Measurements from ENCODE around the gene FANCD2.
A peak's percentile ranks its signal among the peaks of the same experiment; 100 is the strongest.
"Not testable (repeated sequence)": the region's sequence is repeated elsewhere in the genome, so short reads cannot be mapped to it uniquely, and the experiment has no call there.

Gene FANCD2

DNA sequence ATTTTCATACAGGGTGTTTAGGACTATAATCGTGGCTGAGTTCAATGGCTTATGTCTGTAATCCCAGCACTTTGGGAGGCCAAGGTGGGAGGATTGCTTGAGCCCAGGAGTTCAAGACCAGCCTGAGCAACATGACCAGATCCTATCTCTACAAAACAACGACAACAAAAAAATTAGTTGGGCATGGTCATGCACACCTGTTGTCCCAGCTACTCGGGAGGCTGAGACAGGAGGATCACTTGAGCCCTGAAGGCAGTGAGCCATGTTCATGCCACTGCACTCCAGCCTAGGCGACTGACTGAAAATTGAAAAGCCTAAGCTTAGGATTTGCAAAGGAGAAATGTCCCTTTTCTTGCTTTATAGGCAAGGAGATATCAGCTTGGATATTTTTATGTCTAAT is 90.7 kb downstream of the FANCD2 start:
- Histone ChIP-seq H3K36me3 (ENCODE audit: insufficient read depth, low read length) (peaks cover 8% of the 10 kb centered on the region), H3K4me3 (ENCODE audit: low read length) (peak overlapping the region; percentile 93), H3K27me3 (ENCODE audit: control insufficient read depth, insufficient read depth, low read length) (no peaks in the 10 kb centered on the region), H3K9ac (ENCODE audit: low read depth, low read length) (peak overlapping the region; percentile 87), H3K4me2 (ENCODE audit: low read length) (peak overlapping the region; percentile 90), H3K4me1 (ENCODE audit: control insufficient read depth, insufficient read depth, low read length) (peaks cover 8% of the 10 kb centered on the region), H3K9me3 (replicated peaks; ENCODE audit: low read length) (no peaks in the 10 kb centered on the region)

DNA sequence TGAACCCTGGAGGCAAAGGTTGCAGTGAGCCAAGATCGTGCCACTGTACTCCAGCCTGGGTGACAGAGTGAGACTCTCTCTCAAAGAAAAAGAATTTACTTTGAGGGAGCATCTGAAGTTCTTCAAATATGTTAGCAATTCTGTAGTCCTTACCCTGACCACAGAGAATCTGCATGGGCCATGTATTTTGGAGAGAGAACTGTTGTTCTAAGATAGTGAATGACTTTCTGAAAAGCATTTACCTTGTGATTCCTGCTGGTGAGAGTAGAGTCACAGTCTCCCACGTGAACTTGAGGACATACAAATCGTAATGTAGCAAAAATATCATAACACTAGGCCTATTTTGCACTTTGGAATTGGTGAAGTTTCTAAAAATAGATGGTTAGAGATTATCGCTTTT is 93.1 kb downstream of the FANCD2 start:
- no peak overlapping the region for H3K4me2 ChIP-seq (ENCODE audit: low read length)
- no peak overlapping the region for H3K4me3 ChIP-seq (ENCODE audit: low read length)
- H3K9me3 ChIP-seq (replicated peaks; ENCODE audit: low read length): no peaks in the 10 kb centered on the region
- H3K36me3 ChIP-seq (ENCODE audit: insufficient read depth, low read length): peaks cover 9% of the 10 kb centered on the region
- H3K27me3 ChIP-seq (ENCODE audit: control insufficient read depth, insufficient read depth, low read length): no peaks in the 10 kb centered on the region
- H3K4me1 ChIP-seq (ENCODE audit: control insufficient read depth, insufficient read depth, low read length): peaks cover 8% of the 10 kb centered on the region
- no peak overlapping the region for H3K9ac ChIP-seq (ENCODE audit: low read depth, low read length)

DNA sequence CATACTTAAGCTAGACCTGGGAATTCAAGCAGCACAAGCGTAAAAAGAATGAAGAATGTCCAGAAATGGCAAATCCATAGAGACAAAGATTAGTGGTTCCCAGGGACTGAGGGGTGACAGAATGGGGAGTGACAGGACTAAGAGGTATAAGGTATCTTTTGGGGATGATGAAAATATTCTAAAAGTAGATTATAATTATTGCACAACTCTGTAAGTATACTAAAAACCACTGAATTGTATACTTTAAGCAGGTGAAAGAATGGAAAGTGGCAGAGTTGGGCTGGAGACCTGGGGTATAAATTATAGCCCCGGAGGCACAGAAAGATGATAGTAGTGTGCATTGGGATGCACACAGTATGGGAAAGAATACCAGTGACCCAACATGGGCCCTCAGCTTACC is 94.8 kb downstream of the FANCD2 start:
- Histone ChIP-seq H3K9me3 (replicated peaks; ENCODE audit: low read length) (no peaks in the 10 kb centered on the region), H3K4me1 (ENCODE audit: control insufficient read depth, insufficient read depth, low read length) (peaks cover 8% of the 10 kb centered on the region), H3K27me3 (ENCODE audit: control insufficient read depth, insufficient read depth, low read length) (no peaks in the 10 kb centered on the region), H3K36me3 (ENCODE audit: insufficient read depth, low read length) (peaks cover 20% of the 10 kb centered on the region), H3K4me3 (ENCODE audit: low read length) (no peak overlapping the region), H3K4me2 (ENCODE audit: low read length) (no peak overlapping the region), H3K9ac (ENCODE audit: low read depth, low read length) (no peak overlapping the region)

DNA sequence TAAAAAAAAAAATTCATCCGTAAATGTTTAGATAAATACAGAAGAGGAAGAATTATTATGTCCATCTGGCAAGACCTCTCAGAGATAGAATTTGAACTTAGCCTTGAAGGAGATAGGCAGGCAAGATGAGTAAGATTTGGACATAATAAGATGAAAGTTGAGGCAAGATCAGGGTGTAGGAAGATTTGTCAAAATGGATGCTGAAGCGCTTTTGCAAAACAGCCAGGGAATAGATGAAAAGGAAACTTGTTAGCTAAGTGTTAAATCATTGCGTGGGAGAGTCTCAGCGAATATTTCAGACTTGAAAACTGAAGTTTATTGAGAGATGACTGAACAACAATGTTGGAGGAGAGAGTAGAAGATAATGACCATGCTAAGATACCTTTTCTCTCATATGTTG is 96.5 kb downstream of the FANCD2 start:
- Histone ChIP-seq H3K36me3 (ENCODE audit: insufficient read depth, low read length) (peaks cover 34% of the 10 kb centered on the region), H3K4me2 (ENCODE audit: low read length) (no peak overlapping the region), H3K9ac (ENCODE audit: low read depth, low read length) (no peak overlapping the region), H3K4me1 (ENCODE audit: control insufficient read depth, insufficient read depth, low read length) (no peaks in the 10 kb centered on the region), H3K9me3 (replicated peaks; ENCODE audit: low read length) (no peaks in the 10 kb centered on the region), H3K27me3 (ENCODE audit: control insufficient read depth, insufficient read depth, low read length) (no peaks in the 10 kb centered on the region), H3K4me3 (ENCODE audit: low read length) (no peak overlapping the region)

DNA sequence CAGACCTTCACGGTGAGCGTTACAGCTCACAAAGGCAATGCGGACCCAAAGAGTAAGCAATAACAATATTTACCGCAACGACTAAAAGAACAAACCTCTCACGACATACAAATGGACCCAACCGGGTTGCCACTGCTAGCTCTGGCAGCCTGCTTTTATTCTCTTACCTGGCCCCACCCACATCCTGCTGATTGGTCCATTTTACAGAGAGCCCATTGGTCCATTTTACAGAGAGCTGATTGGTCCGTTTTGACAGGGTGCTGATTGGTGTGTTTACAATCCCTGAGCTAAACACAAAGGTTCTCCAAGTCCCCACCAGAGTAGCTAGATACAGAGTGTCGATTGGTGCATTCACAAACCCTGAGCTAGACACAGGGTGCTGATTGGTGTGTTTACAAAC is 109.6 kb downstream of the FANCD2 start:
- not testable (repeated sequence) for H3K9me3 ChIP-seq (replicated peaks; ENCODE audit: low read length); H3K36me3 ChIP-seq (ENCODE audit: insufficient read depth, low read length); H3K4me2 ChIP-seq (ENCODE audit: low read length); H3K27me3 ChIP-seq (ENCODE audit: control insufficient read depth, insufficient read depth, low read length); H3K4me3 ChIP-seq (ENCODE audit: low read length); H3K4me1 ChIP-seq (ENCODE audit: control insufficient read depth, insufficient read depth, low read length); H3K9ac ChIP-seq (ENCODE audit: low read depth, low read length)

DNA sequence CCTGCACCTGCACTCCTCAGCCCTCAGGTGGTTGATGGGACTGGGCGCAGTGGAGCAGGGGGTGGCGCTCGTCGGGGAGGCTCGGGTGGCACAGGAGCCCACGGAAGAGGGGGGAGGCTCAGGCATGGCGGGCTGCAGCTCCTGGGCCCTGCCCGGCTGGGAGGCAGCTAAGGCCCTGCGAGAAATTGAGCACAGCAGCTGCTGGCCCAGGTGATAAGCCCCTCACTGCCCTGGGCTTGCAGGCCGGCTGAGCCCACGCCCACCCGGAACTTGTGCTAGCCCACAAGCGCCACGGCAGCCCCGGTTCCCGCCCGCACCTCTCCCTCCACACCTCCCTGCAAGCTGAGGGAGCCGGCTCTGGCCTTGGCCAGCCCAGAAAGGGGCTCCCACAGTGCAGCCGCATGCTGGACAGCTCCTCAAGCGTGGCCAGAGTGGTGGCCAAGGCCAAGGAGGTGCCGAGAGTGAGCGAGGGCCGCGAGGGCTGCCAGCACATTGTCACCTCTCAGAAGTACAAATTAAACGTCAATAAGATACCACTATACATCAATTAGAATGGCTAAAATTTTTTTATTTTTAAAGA is 110.3 kb downstream of the FANCD2 start:
- Histone ChIP-seq H3K4me1 (ENCODE audit: control insufficient read depth, insufficient read depth, low read length) (no peaks in the 10 kb centered on the region), H3K36me3 (ENCODE audit: insufficient read depth, low read length) (no peaks in the 10 kb centered on the region), H3K9ac (ENCODE audit: low read depth, low read length) (no peak overlapping the region), H3K9me3 (replicated peaks; ENCODE audit: low read length) (no peaks in the 10 kb centered on the region), H3K27me3 (ENCODE audit: control insufficient read depth, insufficient read depth, low read length) (no peaks in the 10 kb centered on the region), H3K4me3 (ENCODE audit: low read length) (no peak overlapping the region), H3K4me2 (ENCODE audit: low read length) (no peak overlapping the region)

DNA sequence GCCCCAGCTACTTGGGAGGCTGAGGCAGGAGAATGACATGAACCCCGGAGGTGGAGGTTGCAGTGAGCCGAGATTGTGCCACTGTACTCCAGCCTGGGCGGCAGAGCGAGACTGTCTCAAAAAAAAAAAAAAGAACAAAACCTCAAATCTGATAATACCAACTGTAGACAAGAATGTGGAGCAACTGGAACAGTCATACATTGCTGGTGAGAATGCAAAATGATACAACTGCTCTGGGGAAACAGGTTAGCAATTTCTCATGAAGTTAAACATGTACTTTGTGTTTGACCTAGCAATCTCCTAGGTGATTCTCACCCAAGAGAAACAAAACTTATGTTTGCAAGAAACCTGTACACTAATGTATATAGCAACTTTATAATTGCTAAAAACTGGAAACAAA is 110.9 kb downstream of the FANCD2 start:
- no peaks in the 10 kb centered on the region for H3K9me3 ChIP-seq (replicated peaks; ENCODE audit: low read length)
- H3K36me3 ChIP-seq (ENCODE audit: insufficient read depth, low read length): no peaks in the 10 kb centered on the region
- H3K4me3 ChIP-seq (ENCODE audit: low read length): no peak overlapping the region
- H3K4me1 ChIP-seq (ENCODE audit: control insufficient read depth, insufficient read depth, low read length): no peaks in the 10 kb centered on the region
- no peak overlapping the region for H3K4me2 ChIP-seq (ENCODE audit: low read length)
- H3K9ac ChIP-seq (ENCODE audit: low read depth, low read length): no peak overlapping the region
- no peaks in the 10 kb centered on the region for H3K27me3 ChIP-seq (ENCODE audit: control insufficient read depth, insufficient read depth, low read length)

DNA sequence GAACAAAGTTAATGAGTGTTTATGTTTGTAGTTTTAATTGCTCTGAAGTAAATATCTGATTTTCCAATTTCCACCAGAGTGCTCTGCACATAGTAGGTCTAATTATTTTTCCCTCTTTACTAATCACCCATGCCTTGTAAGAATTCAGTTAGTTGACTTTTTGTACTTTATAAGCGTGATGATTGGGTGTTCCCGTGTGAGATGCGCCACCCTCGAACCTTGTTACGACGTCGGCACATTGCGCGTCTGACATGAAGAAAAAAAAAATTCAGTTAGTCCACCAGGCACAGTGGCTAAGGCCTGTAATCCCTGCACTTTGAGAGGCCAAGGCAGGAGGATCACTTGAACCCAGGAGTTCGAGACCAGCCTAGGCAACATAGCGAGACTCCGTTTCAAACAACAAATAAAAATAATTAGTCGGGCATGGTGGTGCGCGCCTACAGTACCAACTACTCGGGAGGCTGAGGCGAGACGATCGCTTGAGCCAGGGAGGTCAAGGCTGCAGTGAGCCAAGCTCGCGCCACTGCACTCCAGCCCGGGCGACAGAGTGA is 114.8 kb downstream of the FANCD2 start:
- H3K9ac ChIP-seq (ENCODE audit: low read depth, low read length): peak overlapping the region; percentile 92

DNA sequence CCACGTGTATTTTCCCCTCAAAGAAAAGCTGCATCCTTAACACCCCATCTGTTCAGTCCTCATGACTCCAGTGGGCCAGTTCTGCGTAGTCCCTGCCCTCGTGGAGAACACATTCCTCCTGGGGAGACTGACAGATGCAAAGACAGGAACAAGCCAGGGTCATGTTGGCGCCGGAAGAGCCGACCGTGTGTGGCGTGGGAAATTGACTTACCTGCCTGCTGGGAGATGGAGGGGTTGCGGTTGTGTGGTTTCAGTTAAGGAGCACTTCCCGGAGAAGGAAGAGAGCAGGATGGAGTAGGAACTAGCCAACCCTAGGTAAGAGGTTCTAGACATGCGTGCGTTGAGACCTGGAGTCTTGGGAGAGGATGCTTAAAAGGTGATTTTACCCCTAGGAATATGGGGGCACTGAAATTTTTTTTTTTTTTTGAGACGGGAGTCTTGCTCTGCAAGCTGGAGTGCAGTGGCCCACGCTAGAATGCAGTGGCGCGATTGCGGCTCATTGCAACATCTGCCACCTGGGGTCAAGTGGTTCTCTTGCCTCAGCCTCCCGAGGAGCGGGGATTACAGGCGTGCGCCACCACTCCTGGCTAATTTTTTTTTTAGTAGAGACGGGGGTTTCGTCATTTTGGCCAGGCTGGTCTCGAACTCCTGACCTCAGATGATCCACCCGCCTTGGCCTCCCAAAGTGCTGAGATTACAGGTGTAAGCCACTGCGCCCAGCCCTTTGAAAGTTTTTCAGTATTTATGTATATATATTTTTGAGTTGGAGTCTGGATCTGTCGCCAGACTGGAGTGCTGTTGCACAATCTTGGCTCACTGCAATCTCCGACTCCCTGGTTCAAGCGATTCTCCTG is 116.7 kb downstream of the FANCD2 start:
- Histone ChIP-seq H3K9me3 (replicated peaks; ENCODE audit: low read length) (no peaks in the 10 kb centered on the region), H3K4me2 (ENCODE audit: low read length) (peak overlapping the region; percentile 78), H3K36me3 (ENCODE audit: insufficient read depth, low read length) (peaks cover 11% of the 10 kb centered on the region), H3K9ac (ENCODE audit: low read depth, low read length) (peak overlapping the region; percentile 92), H3K4me3 (ENCODE audit: low read length) (peak overlapping the region; percentile 77), H3K4me1 (ENCODE audit: control insufficient read depth, insufficient read depth, low read length) (peaks cover 12% of the 10 kb centered on the region), H3K27me3 (ENCODE audit: control insufficient read depth, insufficient read depth, low read length) (no peaks in the 10 kb centered on the region)

More for the DNA sequence above, 114.8 kb downstream of the FANCD2 start:
- H3K9me3 ChIP-seq (replicated peaks; ENCODE audit: low read length): no peaks in the 10 kb centered on the region
- H3K4me2 ChIP-seq (ENCODE audit: low read length): peak overlapping the region; percentile 78
- H3K4me1 ChIP-seq (ENCODE audit: control insufficient read depth, insufficient read depth, low read length): peaks cover 12% of the 10 kb centered on the region
- H3K4me3 ChIP-seq (ENCODE audit: low read length): peak overlapping the region; percentile 77
- no peaks in the 10 kb centered on the region for H3K27me3 ChIP-seq (ENCODE audit: control insufficient read depth, insufficient read depth, low read length)
- peaks cover 5% of the 10 kb centered on the region for H3K36me3 ChIP-seq (ENCODE audit: insufficient read depth, low read length)

DNA sequence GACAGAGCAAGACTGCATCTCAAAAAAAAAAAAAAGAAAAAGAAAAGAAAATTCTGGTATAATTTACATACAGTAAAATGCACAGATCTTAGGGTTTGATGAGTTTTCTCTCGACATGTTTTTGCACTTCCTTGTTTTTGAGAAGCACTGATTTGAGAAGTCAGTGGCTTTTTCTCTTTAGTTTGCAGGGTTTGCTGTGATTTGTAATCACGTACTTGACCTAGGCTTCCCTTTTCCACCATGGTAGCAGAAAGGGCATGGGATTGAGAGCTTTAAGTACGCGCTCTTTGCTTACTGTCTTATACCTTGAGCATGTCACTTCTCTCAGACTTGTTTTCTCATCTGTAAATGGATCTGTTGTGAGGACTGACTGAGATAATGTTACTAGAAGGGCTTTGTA is 119.4 kb downstream of the FANCD2 start:
- Histone ChIP-seq H3K36me3 (ENCODE audit: insufficient read depth, low read length) (peaks cover 27% of the 10 kb centered on the region), H3K4me3 (ENCODE audit: low read length) (no peak overlapping the region)

DNA sequence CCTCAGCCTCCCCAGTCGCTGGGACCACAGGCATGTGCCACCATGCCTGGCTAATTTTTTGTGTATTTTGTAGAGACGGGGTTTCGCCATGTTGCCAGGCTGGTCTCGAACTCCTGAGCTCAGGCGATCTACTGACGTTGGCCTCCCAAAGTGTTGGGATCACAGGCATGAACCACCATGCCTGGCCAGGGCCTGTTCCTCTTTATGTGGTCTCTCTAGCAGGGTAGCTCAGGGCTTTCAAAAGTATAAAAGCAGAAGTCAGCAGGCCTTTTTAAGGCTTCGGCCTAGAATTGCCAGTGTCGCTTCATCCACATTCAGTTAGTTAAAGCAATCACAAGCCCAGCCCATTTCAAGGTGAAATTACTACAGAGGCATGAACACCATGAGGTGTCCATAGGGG is 123.0 kb downstream of the FANCD2 start:
- no peaks in the 10 kb centered on the region for H3K9me3 ChIP-seq (replicated peaks; ENCODE audit: low read length)
- peaks cover 32% of the 10 kb centered on the region for H3K36me3 ChIP-seq (ENCODE audit: insufficient read depth, low read length)
- no peaks in the 10 kb centered on the region for H3K27me3 ChIP-seq (ENCODE audit: control insufficient read depth, insufficient read depth, low read length)
- H3K4me2 ChIP-seq (ENCODE audit: low read length): no peak overlapping the region
- H3K4me3 ChIP-seq (ENCODE audit: low read length): no peak overlapping the region
- no peak overlapping the region for H3K9ac ChIP-seq (ENCODE audit: low read depth, low read length)
- no peaks in the 10 kb centered on the region for H3K4me1 ChIP-seq (ENCODE audit: control insufficient read depth, insufficient read depth, low read length)

More for the DNA sequence above, 119.4 kb downstream of the FANCD2 start:
- peaks cover 12% of the 10 kb centered on the region for H3K4me1 ChIP-seq (ENCODE audit: control insufficient read depth, insufficient read depth, low read length)
- H3K9ac ChIP-seq (ENCODE audit: low read depth, low read length): no peak overlapping the region
- H3K27me3 ChIP-seq (ENCODE audit: control insufficient read depth, insufficient read depth, low read length): no peaks in the 10 kb centered on the region
- H3K9me3 ChIP-seq (replicated peaks; ENCODE audit: low read length): no peaks in the 10 kb centered on the region
- H3K4me2 ChIP-seq (ENCODE audit: low read length): peak overlapping the region; percentile 6

Measured in skeletal muscle satellite cell (primary cell).